Iris pigment epithelial cell (primary cell): ENCODE data around the gene TAF1D.

Experiments
- DNase-seq: peaks from one replicate; pipeline ENCODE4 v3.0.0-alpha.2; 2011; ENCODE audit warnings: low read depth

The TAF1D gene

GRCh38 chr11:93747122-93747521 lies 5.8 kb upstream of the TAF1D start:
- DNase-seq, result no peak

DNA sequence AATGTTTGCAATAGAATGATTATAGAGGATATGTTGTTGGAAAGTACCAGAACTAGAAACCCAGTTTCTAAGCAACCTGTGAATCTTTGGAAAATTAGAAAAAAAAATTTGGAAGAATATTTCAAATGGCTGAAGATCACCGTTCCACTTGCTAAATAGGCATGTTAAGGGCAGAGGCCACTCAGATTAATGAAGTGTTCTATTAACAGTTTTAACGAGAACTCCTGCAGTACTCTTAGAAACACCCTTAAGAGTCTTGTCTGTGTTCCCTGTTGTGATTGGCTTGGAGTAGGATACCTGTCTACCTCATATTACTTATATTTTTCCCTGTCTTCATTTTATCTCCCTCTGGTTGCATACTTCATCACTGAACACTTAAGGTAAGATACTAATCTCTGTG lies 4.8 kb upstream of the TAF1D start:
- DNase-seq, result no peak

GRCh38 chr11:93745005-93745755 lies 3.9 kb upstream of the TAF1D start:
- peak; percentile 55 for DNase-seq

- DNase-seq, result no peak
Measured at GRCh38 chr11:93744669-93745004, 3.3 kb upstream of the TAF1D start.

- no peak for DNase-seq
Measured at GRCh38 chr11:93743291-93743690, 2.0 kb upstream of the TAF1D start.

GRCh38 chr11:93741882-93742226 lies 559 bp upstream of the TAF1D start:
- peak; percentile 82 for DNase-seq

DNA sequence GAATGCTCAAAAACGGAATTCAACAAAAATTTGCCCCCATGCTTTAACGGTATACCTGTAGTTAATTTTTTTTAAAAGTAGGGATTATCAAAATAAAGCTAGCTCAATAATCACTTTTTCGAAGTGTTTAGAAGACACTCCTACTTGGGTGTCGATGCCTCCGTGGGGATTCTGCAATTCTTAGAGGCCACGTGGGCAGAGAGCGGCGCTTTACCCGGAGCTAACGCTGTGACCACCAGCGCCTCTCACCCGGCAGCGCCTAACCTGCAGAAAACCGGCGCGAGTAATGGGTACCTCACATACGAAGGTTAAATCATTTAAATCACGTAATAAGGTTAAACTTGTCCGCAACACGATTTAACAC lies 583 bp downstream of the TAF1D start:
- DNase-seq, result peak; percentile 64

DNA sequence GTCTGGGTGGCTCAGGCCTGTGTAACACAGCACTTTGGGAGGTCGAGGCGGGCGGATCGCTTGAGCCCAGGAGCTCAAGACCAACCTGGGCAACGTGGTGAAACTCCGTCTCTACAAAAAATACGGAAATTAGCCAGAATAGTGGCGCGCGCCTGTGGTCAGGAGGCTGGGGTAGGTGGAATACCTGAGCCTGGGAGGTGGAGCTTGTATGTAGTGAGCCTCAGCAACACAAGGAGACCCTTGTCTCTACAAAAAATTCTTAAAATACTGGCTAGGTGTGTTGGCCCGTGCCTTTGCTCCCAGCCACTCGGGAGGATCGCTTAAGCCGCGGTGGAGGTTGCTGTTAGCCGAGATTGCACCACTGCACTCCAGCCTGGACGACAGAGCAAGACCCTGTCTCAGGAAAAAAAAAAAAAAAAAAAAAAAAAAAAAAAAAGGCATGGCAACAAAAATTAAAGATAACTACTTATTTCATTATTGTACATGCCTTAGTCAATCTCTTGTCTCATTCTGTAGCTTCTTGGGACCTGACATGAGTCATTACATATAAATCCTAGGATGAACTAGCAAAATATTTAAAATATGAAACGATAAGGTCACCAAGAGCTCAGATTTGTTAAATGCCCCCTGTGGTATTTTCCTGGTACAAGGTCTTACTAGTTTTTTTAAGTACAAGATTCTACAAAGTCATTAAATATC lies 1.1 kb downstream of the TAF1D start:
- DNase-seq, result peak; percentile 62

DNA sequence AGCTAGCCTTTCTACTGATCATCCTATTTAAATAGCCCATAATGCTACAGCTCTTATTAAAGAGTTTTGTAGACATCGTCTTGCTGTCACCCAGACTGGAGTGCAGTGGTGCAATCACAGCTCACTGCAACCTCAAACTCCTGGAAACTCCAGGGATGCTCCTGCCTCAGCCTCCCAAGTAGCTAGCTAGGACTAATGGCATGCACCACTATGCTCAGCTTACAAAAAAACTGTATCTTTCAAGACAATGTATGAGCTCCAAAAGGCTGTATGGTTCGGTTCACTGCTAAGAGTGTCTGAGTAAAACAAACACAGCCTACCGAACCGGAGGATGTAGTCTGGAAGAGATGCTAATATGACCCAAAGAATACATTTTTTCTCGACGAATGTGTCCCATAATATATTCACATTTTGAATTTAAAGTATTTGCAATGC lies 2.6 kb downstream of the TAF1D start:
- peak; percentile 34 for DNase-seq

- DNase-seq, result no peak
Measured at GRCh38 chr11:93737904-93738612, 3.2 kb downstream of the TAF1D start.

- DNase-seq, result peak; percentile 53
Measured at GRCh38 chr11:93736129-93736528, 5.2 kb downstream of the TAF1D start.

GRCh38 chr11:93735627-93736026 lies 5.7 kb downstream of the TAF1D start:
- DNase-seq, result no peak

DNA sequence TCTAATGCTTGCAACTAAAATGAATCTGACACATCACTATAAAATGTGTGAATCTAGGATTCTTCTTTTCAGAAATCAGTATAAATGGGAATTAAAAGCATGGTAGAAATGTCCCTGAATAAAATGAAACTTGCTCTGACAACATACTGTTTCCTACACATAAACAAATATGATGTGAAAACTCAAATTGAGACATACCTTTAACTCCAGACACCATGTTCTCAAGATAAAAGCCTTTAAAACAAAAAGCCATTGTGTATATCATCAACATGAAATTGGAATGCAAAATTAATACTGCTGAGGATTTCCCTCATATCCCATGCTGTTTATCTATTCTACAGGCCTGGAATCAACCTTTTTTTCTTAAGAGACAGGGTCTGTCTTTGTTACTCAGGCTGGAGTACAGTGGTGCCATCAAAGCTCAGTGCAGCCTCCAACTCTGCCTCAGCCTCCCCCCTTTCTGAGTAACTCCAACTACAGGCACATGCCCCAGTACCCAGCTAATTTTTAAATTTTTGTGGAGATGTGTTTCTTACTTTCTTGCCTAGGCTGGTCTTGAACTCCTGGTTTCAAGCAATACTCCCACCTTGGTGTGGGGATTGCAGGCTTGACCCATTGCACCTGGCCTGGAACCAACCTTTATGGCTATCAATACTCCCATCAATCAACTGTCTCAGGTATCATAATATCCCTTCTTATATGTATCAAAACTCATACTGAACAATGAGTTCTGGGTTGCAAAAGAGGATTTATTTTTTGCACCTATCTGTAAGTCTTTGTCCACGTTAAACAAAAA lies 6.7 kb downstream of the TAF1D start:
- no peak for DNase-seq

DNA sequence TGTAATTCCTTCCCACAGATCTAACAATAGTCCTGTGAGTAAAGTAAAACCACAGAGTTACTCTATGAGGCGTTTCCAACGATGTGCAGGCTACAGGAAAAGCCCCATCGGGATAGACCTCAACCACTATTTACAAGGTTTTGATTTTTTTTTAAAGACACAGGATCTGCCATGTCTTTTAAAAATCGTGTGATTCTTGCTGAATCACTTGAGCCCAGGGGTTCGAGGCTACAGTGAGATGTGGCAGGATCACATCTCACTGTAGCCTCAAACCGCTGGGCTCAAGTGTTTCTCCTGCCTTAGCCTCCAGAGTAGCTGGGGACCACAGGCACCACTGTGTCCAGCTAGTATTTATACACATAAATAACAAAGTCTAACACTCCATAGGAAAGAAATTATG lies 7.8 kb downstream of the TAF1D start:
- DNase-seq, result no peak

DNA sequence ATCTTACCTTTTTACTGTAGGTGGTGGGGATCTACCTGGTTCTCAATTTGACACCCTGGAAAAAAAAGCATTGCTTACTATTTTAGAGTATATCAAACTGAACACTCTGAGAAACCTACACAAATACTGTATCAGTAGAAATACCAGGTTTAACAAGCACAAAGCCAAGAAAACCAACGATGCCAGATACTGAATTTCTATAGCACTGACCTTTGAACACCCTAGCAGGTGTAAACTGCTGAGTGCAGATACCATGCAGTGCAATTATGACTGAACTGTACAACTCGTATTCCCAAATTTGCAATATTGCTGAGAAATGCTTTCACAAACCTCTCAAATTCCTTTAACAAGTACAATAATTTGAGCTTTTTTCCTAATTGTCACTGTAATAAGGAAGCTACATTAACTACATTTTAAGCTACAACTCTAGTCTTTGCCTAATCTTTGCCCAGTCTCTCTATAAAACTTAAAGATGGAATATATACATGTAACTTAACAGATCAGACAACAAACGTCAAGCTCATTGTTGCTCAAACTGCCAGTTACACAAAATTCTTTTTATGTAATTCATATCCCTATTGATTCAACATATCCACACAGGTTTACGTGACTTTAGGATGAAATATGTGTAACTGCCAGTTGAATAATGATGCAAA lies 8.9 kb downstream of the TAF1D start:
- DNase-seq, result no peak

DNA sequence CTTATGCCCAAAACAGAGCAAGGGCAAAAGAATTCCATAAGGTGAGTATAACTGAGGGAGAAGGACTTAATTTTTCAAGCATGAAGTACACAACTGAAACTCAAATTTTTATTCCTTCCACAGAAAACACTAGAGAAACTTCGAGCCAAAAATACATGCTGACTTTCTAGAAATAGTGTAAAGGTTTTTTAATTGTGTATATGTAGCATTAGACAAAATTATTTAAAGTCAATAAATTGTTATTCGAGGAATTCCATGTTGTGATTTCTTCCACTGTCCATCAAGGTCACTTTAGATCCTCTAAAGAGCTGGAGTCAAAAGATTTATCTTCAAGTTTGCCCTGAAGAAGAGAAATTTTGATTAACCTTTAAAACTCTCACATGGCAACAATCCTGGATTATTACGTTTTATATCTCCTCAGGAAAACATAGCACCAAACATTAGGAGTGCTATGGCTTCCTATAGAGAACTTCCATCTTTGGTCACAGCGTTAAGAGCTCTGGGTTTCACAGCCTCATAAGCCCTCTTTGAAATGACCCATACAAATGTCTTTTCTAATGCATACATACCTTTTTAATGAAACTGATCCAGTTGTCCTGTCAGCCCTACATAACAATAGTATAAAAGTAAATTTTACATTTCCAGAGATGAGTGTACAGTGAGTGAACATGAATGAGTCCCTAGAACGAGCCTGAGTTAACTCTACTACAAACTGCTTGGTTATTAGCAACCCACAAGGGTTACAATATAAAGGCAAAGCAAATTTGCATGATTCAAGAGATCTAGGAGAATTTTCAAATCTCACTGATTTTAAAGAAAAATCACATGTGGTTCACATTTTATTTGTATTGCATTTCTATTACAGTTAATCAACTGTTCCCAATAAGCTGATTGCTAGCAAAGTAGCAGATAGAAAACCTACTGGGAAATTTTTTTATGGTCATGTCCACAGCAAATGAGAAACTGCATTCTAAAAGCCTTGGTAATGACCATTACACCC lies 10.9 kb downstream of the TAF1D start:
- no peak for DNase-seq

DNA sequence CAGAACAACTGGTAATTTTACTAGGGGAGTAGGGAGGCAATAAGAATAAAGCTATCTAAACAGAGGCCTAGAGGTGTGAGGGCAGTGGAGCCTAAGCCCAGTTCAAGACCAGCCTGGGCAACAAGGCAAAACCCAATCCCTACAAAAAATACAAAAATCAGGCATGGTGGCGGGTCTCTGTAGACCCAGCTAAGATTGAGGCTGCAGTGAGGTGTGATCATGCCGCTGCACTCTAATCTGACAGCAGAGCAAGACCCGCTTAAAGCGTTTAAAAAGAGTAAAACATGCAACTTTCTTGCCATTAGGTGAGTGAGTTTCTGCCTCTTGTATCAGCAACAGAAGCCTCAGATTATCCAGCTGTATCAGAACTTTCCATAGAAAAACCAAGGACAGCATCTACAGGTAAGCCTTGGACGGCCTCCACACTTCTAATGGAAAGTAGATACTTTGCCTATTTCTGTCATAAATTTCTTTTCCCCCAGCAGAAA lies 12.1 kb downstream of the TAF1D start:
- no peak for DNase-seq

- DNase-seq, result no peak
Measured at GRCh38 chr11:93728792-93729128, 12.5 kb downstream of the TAF1D start.

- peak; percentile 60 for DNase-seq
Measured at GRCh38 chr11:93727985-93728791, 13.1 kb downstream of the TAF1D start.

- no peak for DNase-seq
Measured at GRCh38 chr11:93724089-93724488, 17.2 kb downstream of the TAF1D start.
